PC-9 (cell line): Measurements from ENCODE around the gene NINL. TPM values are rescaled to one million over a fixed set of nuclear protein-coding genes. Genes with fewer than 3 reads are reported as not detected.

Experiments
- BruUV-seq: library from RNA; stranded (reverse); fragments of 400-500 nt; replicated peaks from 2 replicates; lab custom pipeline; 2021; lab: Mats Ljungman, UMichigan
- CTCF ChIA-PET: fragments of 300-600 bp; sonication (Branson Sonifier 250); formaldehyde crosslinking; loops from one replicate; lab custom pipeline; 2022; ENCODE audit warnings: antibody characterized with exemption; lab: Charles Lee
- POLR2A ChIA-PET: fragments of 300-600 bp; sonication (Branson Sonifier 250); formaldehyde crosslinking; loops from one replicate; lab custom pipeline; 2022; ENCODE audit warnings: antibody characterized with exemption; ENCODE audit not compliant: unreplicated experiment; lab: Charles Lee
- DNase-seq, 2 experiments: peaks; one replicate each; pipeline versions ENCODE4 v3.0.0 to v3.0.0-alpha.2; 2015 to 2022; ENCODE audit warnings: mixed read lengths in 1 of 2
- H2AFZ ChIP-seq: fragments of 200-600 bp; sonication (generic); 2 replicates; pipeline ENCODE4 v1.8.1; 2017; ENCODE audit warnings: antibody characterized with exemption
- H3F3A ChIP-seq: fragments of 200-600 bp; sonication (generic); 2 replicates; pipeline ENCODE4 v1.8.1; 2017; ENCODE audit warnings: antibody characterized with exemption, mild to moderate bottlenecking, low read depth; ENCODE audit not compliant: insufficient read depth
- H3K27ac ChIP-seq: fragments of 200-600 bp; sonication (generic); 2 replicates; pipeline ENCODE4 v1.6.1; 2016; ENCODE audit warnings: mixed run types
- H3K27me3 ChIP-seq: fragments of 200-600 bp; sonication (generic); 2 replicates; pipeline ENCODE4 v1.6.1; 2016; ENCODE audit warnings: low read depth, mixed run types; ENCODE audit not compliant: insufficient read depth
- H3K36me3 ChIP-seq: fragments of 200-600 bp; sonication (generic); 2 replicates; pipeline ENCODE4 v1.6.1; 2016; ENCODE audit warnings: low read depth, mixed run types
- H3K4me1 ChIP-seq: fragments of 200-600 bp; sonication (generic); replicated peaks from 2 replicates; pipeline ENCODE4 v1.6.1; 2016; ENCODE audit warnings: mixed run types; ENCODE audit not compliant: insufficient read depth
- H3K4me2 ChIP-seq: fragments of 200-600 bp; sonication (generic); 2 replicates; pipeline ENCODE4 v1.6.1; 2017; ENCODE audit warnings: mixed run types
- H3K4me3 ChIP-seq: fragments of 200-600 bp; sonication (generic); 2 replicates; pipeline ENCODE4 v1.6.1; 2016; ENCODE audit warnings: mixed run types
- H3K79me2 ChIP-seq: fragments of 200-600 bp; sonication (generic); 2 replicates; pipeline ENCODE4 v1.6.1; 2017; ENCODE audit warnings: low read depth, mixed run types
- H3K9me2 ChIP-seq: fragments of 200-600 bp; sonication (generic); 2 replicates; pipeline ENCODE4 v1.8.1; 2017; ENCODE audit warnings: mild to moderate bottlenecking; ENCODE audit not compliant: insufficient read depth
- H3K9me3 ChIP-seq: fragments of 200-600 bp; sonication (generic); 2 replicates; pipeline ENCODE4 v1.8.1; 2016; ENCODE audit warnings: low read depth; ENCODE audit not compliant: insufficient read depth
- H4K20me1 ChIP-seq: fragments of 200-600 bp; sonication (generic); 2 replicates; pipeline ENCODE4 v1.8.1; 2017; ENCODE audit not compliant: insufficient read depth
- CTCF ChIP-seq: fragments of 200-600 bp; sonication (generic); conservative IDR thresholded peaks from 2 replicates; pipeline ENCODE4 v1.6.1; 2017; ENCODE audit warnings: mixed run types, antibody characterized with exemption, mild to moderate bottlenecking, moderate library complexity
- EZH2 ChIP-seq: fragments of 200-600 bp; sonication (generic); IDR thresholded peaks from 2 replicates; pipeline ENCODE4 v1.8.0; 2017; ENCODE audit warnings: antibody characterized with exemption, low read depth
- intact Hi-C: fragments of 100-400 bp; cut with micrococcal nuclease; formaldehyde crosslinking; loops from one replicate; pipeline ENCODE4 v1.10.0; 2022; ENCODE audit not compliant: unreplicated experiment
- total RNA-seq: library from RNA; stranded (reverse); gene quantifications from 2 replicates; pipeline ENCODE4 v1.2.3, GENCODE V29; 2021

Gene NINL
- total RNA-seq, 1 experiment from 2014 or later, result 19.6 TPM

- no peak overlapping the region for H2AFZ ChIP-seq
- no peak for DNase-seq
- no peaks in the 10 kb centered on the region for H3K27me3 ChIP-seq
- H3K27ac ChIP-seq, result no peak overlapping the region
- H3K4me1 ChIP-seq, result peaks cover 13% of the 10 kb centered on the region
- H3K36me3 ChIP-seq, result no peaks in the 10 kb centered on the region
- BruUV-seq, result no TSS peak
- peaks cover 5% of the 10 kb centered on the region; the same call in 1 of the 2 replicates for H3F3A ChIP-seq
- H4K20me1 ChIP-seq, result peaks cover 3% of the 10 kb centered on the region; the same call in 1 of the 2 replicates
- TF ChIP-seq CTCF (no peak), EZH2 (no peak)
- H3K9me2 ChIP-seq, result no peaks in the 10 kb centered on the region
- H3K9me3 ChIP-seq, result no peaks in the 10 kb centered on the region
- POLR2A ChIA-PET, result no interaction called here
- intact Hi-C loops, result loop anchor here (10.0 kb wide), 2 partner anchors 89 to 129 kb away; partner anchors contain the start of genes NANP and NINL
- CTCF ChIA-PET, result no interaction called here
- no peak overlapping the region for H3K4me2 ChIP-seq
- H3K4me3 ChIP-seq, result no peak overlapping the region
- no peaks in the 10 kb centered on the region for H3K79me2 ChIP-seq
Measured at GRCh38 chr20:25495189-25495824, 90.0 kb downstream of the NINL start.

- ChIA-PET POLR2A (no interaction called here), CTCF (no interaction called here)
- no TSS peak for BruUV-seq
- Histone ChIP-seq H3K4me1 (peaks cover 13% of the 10 kb centered on the region), H3K36me3 (no peaks in the 10 kb centered on the region), H3K4me2 (no peak overlapping the region), H3K9me3 (no peaks in the 10 kb centered on the region), H3K79me2 (no peaks in the 10 kb centered on the region), H3K9me2 (no peaks in the 10 kb centered on the region), H3K27me3 (no peaks in the 10 kb centered on the region), H3K27ac (no peak overlapping the region), H3K4me3 (no peak overlapping the region), H4K20me1 (peaks cover 3% of the 10 kb centered on the region; the same call in 1 of the 2 replicates), H2AFZ (no peak overlapping the region), H3F3A (peaks cover 5% of the 10 kb centered on the region; the same call in 1 of the 2 replicates)
- intact Hi-C loops, result loop anchor here (10.0 kb wide), 2 partner anchors 90 to 130 kb away; partner anchors contain the start of genes NANP and NINL
- no peak for DNase-seq
- TF ChIP-seq CTCF (no peak), EZH2 (no peak)
Measured at GRCh38 chr20:25494506-25495188, 90.7 kb downstream of the NINL start.

DNA sequence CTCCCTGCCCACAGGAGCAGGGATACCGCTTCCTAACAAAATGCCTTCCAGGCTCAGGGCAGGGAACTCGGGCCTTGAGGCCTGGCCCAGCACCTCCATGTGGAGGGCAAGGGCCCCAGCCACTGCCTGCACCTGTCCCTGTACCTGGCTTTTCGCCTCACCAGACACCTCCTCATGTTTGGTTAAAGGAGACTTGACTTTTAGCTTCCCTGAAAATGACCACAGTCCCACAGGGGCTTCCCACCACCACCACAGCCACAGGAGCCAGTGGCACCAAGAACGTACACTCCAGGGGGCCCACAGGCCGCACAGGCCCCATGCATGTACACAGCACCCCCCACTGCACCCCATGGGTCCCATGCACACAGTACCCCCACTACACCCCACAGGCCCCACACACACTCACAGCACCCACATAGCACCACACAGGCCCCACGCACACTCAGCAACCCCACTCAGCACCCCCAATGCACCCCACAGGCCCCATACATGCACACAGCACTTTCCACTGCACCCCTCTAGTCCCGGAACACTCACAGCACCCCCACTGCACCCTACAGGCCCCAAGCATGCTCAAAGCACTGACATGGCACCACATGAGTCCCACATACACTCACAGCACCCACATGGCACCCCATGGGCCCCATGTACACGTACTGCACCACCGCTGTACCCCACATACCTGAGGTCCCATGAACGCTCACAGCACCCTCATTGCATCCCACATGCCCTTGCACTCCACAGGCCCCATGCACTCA is 91.4 kb downstream of the NINL start:
- no peak for TF ChIP-seq CTCF
- no peaks in the 10 kb centered on the region for H3K36me3 ChIP-seq
- intact Hi-C loops, result loop anchor here (10.0 kb wide), 2 partner anchors 91 to 131 kb away; partner anchors contain the start of genes NANP and NINL
- H3K79me2 ChIP-seq, result no peaks in the 10 kb centered on the region
- peaks cover 3% of the 10 kb centered on the region; the same call in 1 of the 2 replicates for H4K20me1 ChIP-seq
- ChIA-PET CTCF (no interaction called here), POLR2A (no interaction called here)
- H3K4me3 ChIP-seq, result no peak overlapping the region
- no peak overlapping the region for H2AFZ ChIP-seq
- DNase-seq, result no peak
- no peaks in the 10 kb centered on the region for H3K27me3 ChIP-seq
- peaks cover 13% of the 10 kb centered on the region for H3K4me1 ChIP-seq
- BruUV-seq, result no TSS peak
- no peak overlapping the region for H3K27ac ChIP-seq
- no peak overlapping the region for H3K4me2 ChIP-seq
- peaks cover 5% of the 10 kb centered on the region; the same call in 1 of the 2 replicates for H3F3A ChIP-seq
- no peaks in the 10 kb centered on the region for H3K9me3 ChIP-seq
- H3K9me2 ChIP-seq, result no peaks in the 10 kb centered on the region
